ENCODE data around the gene OR5A2.
A peak's percentile ranks its signal among the peaks of the same experiment; 100 is the strongest.
"Not testable (repeated sequence)": the region's sequence is repeated elsewhere in the genome, so short reads cannot be mapped to it uniquely, and the experiment has no call there.

OR5A2 gene

GRCh38 chr11:59426361-59427067 lies at the start of gene OR5A2:
Gene OR5A2, minus strand, starts transcription at chr11:59426413. Its CDS starts 3,460 bp downstream, at chr11:59422953.
- Histone ChIP-seq H3K27ac (ENCODE audit: low read depth, low read length) (peak within 1 kb of the TSS; percentile 85), H3K36me3 (ENCODE audit: control insufficient read depth, insufficient read depth, low read length) (no peaks in the 10 kb centered on the region), H3K27me3 (ENCODE audit: control insufficient read depth, insufficient read depth, low read length) (no peaks in the 10 kb centered on the region), H3K4me1 (ENCODE audit: control insufficient read depth, insufficient read depth, low read length) (peaks cover 30% of the 10 kb centered on the region), H3K4me3 (ENCODE audit: low read depth, low read length) (peak within 1 kb of the TSS; percentile 18), H3K9ac (ENCODE audit: low read depth, low read length) (peak within 1 kb of the TSS; percentile 46; the same call in 1 of the 2 replicates), H3K9me3 (ENCODE audit: control insufficient read depth, insufficient read depth, low read length) (no peaks in the 10 kb centered on the region)

- Histone ChIP-seq H3K9me3 (ENCODE audit: control insufficient read depth, insufficient read depth, low read length) (no peaks in the 10 kb centered on the region), H3K27ac (ENCODE audit: low read depth, low read length) (no peak overlapping the region), H3K9ac (ENCODE audit: low read depth, low read length) (no peak overlapping the region), H3K36me3 (ENCODE audit: control insufficient read depth, insufficient read depth, low read length) (no peaks in the 10 kb centered on the region), H3K4me3 (ENCODE audit: low read depth, low read length) (no peak overlapping the region), H3K4me1 (ENCODE audit: control insufficient read depth, insufficient read depth, low read length) (no peaks in the 10 kb centered on the region), H3K27me3 (ENCODE audit: control insufficient read depth, insufficient read depth, low read length) (no peaks in the 10 kb centered on the region)
Observed at GRCh38 chr11:59475176-59475575, 49.0 kb upstream of the OR5A2 start.

- H3K27ac ChIP-seq (ENCODE audit: low read depth, low read length) = no peak within 1 kb of the TSS
- H3K4me3 ChIP-seq (ENCODE audit: low read depth, low read length) = no peak within 1 kb of the TSS
- no peaks in the 10 kb centered on the region for H3K4me1 ChIP-seq (ENCODE audit: control insufficient read depth, insufficient read depth, low read length)
- H3K36me3 ChIP-seq (ENCODE audit: control insufficient read depth, insufficient read depth, low read length) = no peaks in the 10 kb centered on the region
- no peaks in the 10 kb centered on the region for H3K9me3 ChIP-seq (ENCODE audit: control insufficient read depth, insufficient read depth, low read length)
- H3K27me3 ChIP-seq (ENCODE audit: control insufficient read depth, insufficient read depth, low read length) = no peaks in the 10 kb centered on the region
- no peak within 1 kb of the TSS for H3K9ac ChIP-seq (ENCODE audit: low read depth, low read length)
Observed at GRCh38 chr11:59473015-59473414, 46.8 kb upstream of the OR5A2 start, which contains the start of gene OR4D10. Gene OR4D10, plus strand, starts transcription at chr11:59473315. Its CDS starts 4,115 bp downstream, at chr11:59477430.

- no peaks in the 10 kb centered on the region for H3K27me3 ChIP-seq (ENCODE audit: control insufficient read depth, insufficient read depth, low read length)
- H3K4me3 ChIP-seq (ENCODE audit: low read depth, low read length) = no peak overlapping the region
- no peak overlapping the region for H3K9ac ChIP-seq (ENCODE audit: low read depth, low read length)
- no peaks in the 10 kb centered on the region for H3K4me1 ChIP-seq (ENCODE audit: control insufficient read depth, insufficient read depth, low read length)
- no peaks in the 10 kb centered on the region for H3K9me3 ChIP-seq (ENCODE audit: control insufficient read depth, insufficient read depth, low read length)
- H3K27ac ChIP-seq (ENCODE audit: low read depth, low read length) = no peak overlapping the region
- H3K36me3 ChIP-seq (ENCODE audit: control insufficient read depth, insufficient read depth, low read length) = no peaks in the 10 kb centered on the region
Observed at GRCh38 chr11:59463190-59463641, 37.0 kb upstream of the OR5A2 start.

GRCh38 chr11:59459916-59460315 lies 33.7 kb upstream of the OR5A2 start:
- Histone ChIP-seq H3K27me3 (ENCODE audit: control insufficient read depth, insufficient read depth, low read length) (no peaks in the 10 kb centered on the region), H3K4me3 (ENCODE audit: low read depth, low read length) (no peak overlapping the region), H3K9ac (ENCODE audit: low read depth, low read length) (no peak overlapping the region), H3K27ac (ENCODE audit: low read depth, low read length) (no peak overlapping the region), H3K9me3 (ENCODE audit: control insufficient read depth, insufficient read depth, low read length) (no peaks in the 10 kb centered on the region), H3K4me1 (ENCODE audit: control insufficient read depth, insufficient read depth, low read length) (no peaks in the 10 kb centered on the region), H3K36me3 (ENCODE audit: control insufficient read depth, insufficient read depth, low read length) (no peaks in the 10 kb centered on the region)

- Histone ChIP-seq H3K9ac (ENCODE audit: low read depth, low read length) (no peak within 1 kb of the TSS), H3K9me3 (ENCODE audit: control insufficient read depth, insufficient read depth, low read length) (no peaks in the 10 kb centered on the region), H3K4me3 (ENCODE audit: low read depth, low read length) (no peak within 1 kb of the TSS), H3K27me3 (ENCODE audit: control insufficient read depth, insufficient read depth, low read length) (no peaks in the 10 kb centered on the region), H3K36me3 (ENCODE audit: control insufficient read depth, insufficient read depth, low read length) (no peaks in the 10 kb centered on the region), H3K4me1 (ENCODE audit: control insufficient read depth, insufficient read depth, low read length) (no peaks in the 10 kb centered on the region), H3K27ac (ENCODE audit: low read depth, low read length) (no peak within 1 kb of the TSS)
Observed at GRCh38 chr11:59456661-59457060, 30.4 kb upstream of the OR5A2 start, which contains the start of gene OR4D6. Gene OR4D6, plus strand, starts transcription at chr11:59456961. Its CDS starts 0 bp downstream, at chr11:59456961.

GRCh38 chr11:59448484-59448883 lies 22.3 kb upstream of the OR5A2 start:
- H3K9me3 ChIP-seq (ENCODE audit: control insufficient read depth, insufficient read depth, low read length) = peaks cover 3% of the 10 kb centered on the region; the same call in 1 of the 2 replicates
- H3K36me3 ChIP-seq (ENCODE audit: control insufficient read depth, insufficient read depth, low read length) = no peaks in the 10 kb centered on the region
- H3K9ac ChIP-seq (ENCODE audit: low read depth, low read length) = no peak overlapping the region
- H3K27me3 ChIP-seq (ENCODE audit: control insufficient read depth, insufficient read depth, low read length) = no peaks in the 10 kb centered on the region
- H3K4me1 ChIP-seq (ENCODE audit: control insufficient read depth, insufficient read depth, low read length) = no peaks in the 10 kb centered on the region
- no peak overlapping the region for H3K27ac ChIP-seq (ENCODE audit: low read depth, low read length)
- H3K4me3 ChIP-seq (ENCODE audit: low read depth, low read length) = no peak overlapping the region

GRCh38 chr11:59445624-59446023 lies 19.4 kb upstream of the OR5A2 start:
- H3K27ac ChIP-seq (ENCODE audit: low read depth, low read length); H3K9me3 ChIP-seq (ENCODE audit: control insufficient read depth, insufficient read depth, low read length); H3K27me3 ChIP-seq (ENCODE audit: control insufficient read depth, insufficient read depth, low read length); H3K36me3 ChIP-seq (ENCODE audit: control insufficient read depth, insufficient read depth, low read length); H3K4me3 ChIP-seq (ENCODE audit: low read depth, low read length); H3K9ac ChIP-seq (ENCODE audit: low read depth, low read length); H3K4me1 ChIP-seq (ENCODE audit: control insufficient read depth, insufficient read depth, low read length): not testable (repeated sequence)

GRCh38 chr11:59437770-59438169 lies 11.6 kb upstream of the OR5A2 start:
- H3K4me3 ChIP-seq (ENCODE audit: low read depth, low read length) = no peak overlapping the region
- no peaks in the 10 kb centered on the region for H3K36me3 ChIP-seq (ENCODE audit: control insufficient read depth, insufficient read depth, low read length)
- H3K9ac ChIP-seq (ENCODE audit: low read depth, low read length) = no peak overlapping the region
- 0 out of 2 replicates have a peak, but pooled peaks cover 7% of the 10 kb centered on the region for H3K4me1 ChIP-seq (ENCODE audit: control insufficient read depth, insufficient read depth, low read length)
- H3K27me3 ChIP-seq (ENCODE audit: control insufficient read depth, insufficient read depth, low read length) = no peaks in the 10 kb centered on the region
- H3K9me3 ChIP-seq (ENCODE audit: control insufficient read depth, insufficient read depth, low read length) = no peaks in the 10 kb centered on the region
- no peak overlapping the region for H3K27ac ChIP-seq (ENCODE audit: low read depth, low read length)

- no peak within 1 kb of the TSS for H3K9ac ChIP-seq (ENCODE audit: low read depth, low read length)
- H3K4me3 ChIP-seq (ENCODE audit: low read depth, low read length) = no peak within 1 kb of the TSS
- H3K4me1 ChIP-seq (ENCODE audit: control insufficient read depth, insufficient read depth, low read length) = 0 out of 2 replicates have a peak, but pooled peaks cover 7% of the 10 kb centered on the region
- H3K27me3 ChIP-seq (ENCODE audit: control insufficient read depth, insufficient read depth, low read length) = no peaks in the 10 kb centered on the region
- no peaks in the 10 kb centered on the region for H3K9me3 ChIP-seq (ENCODE audit: control insufficient read depth, insufficient read depth, low read length)
- H3K27ac ChIP-seq (ENCODE audit: low read depth, low read length) = no peak within 1 kb of the TSS
- no peaks in the 10 kb centered on the region for H3K36me3 ChIP-seq (ENCODE audit: control insufficient read depth, insufficient read depth, low read length)
Observed at GRCh38 chr11:59436169-59436568, 10.0 kb upstream of the OR5A2 start, which contains the start of gene OR5A1. Gene OR5A1, plus strand, starts transcription at chr11:59436469. Its CDS starts 6,700 bp downstream, at chr11:59443169.

GRCh38 chr11:59429924-59430516 lies 3.8 kb upstream of the OR5A2 start:
- H3K27ac ChIP-seq (ENCODE audit: low read depth, low read length) = no peak overlapping the region
- no peaks in the 10 kb centered on the region for H3K27me3 ChIP-seq (ENCODE audit: control insufficient read depth, insufficient read depth, low read length)
- H3K9me3 ChIP-seq (ENCODE audit: control insufficient read depth, insufficient read depth, low read length) = no peaks in the 10 kb centered on the region
- no peaks in the 10 kb centered on the region for H3K36me3 ChIP-seq (ENCODE audit: control insufficient read depth, insufficient read depth, low read length)
- no peak overlapping the region for H3K4me3 ChIP-seq (ENCODE audit: low read depth, low read length)
- H3K9ac ChIP-seq (ENCODE audit: low read depth, low read length) = no peak overlapping the region
- peaks cover 25% of the 10 kb centered on the region for H3K4me1 ChIP-seq (ENCODE audit: control insufficient read depth, insufficient read depth, low read length)

Data from HUES48 (cell line).